ENCODE measurements around the gene GMCL2. TPM values are rescaled to one million over a fixed set of nuclear protein-coding genes. Genes with fewer than 3 reads are reported as not detected.

GMCL2 gene
- total and polyA plus RNA-seq, 9 donors = not detected

GRCh38 chr5:178207183-178207916 lies 20.2 kb upstream of the GMCL2 start:
- H3K27me3 ChIP-seq = no peaks in the 10 kb centered on the region
- TF ChIP-seq EP300 (IDR thresholded peaks at IDR 0.05) (no peak), CTCF (IDR thresholded peaks at IDR 0.05) (no peak), POLR2A (IDR thresholded peaks at IDR 0.05) (no peak)
- no peak overlapping the region for H3K4me3 ChIP-seq
- intact Hi-C loops (cut with DNase I) = no loop called here
- no peaks in the 10 kb centered on the region for H3K36me3 ChIP-seq
- DNase-seq = no peak
- no peaks in the 10 kb centered on the region for H3K9me3 ChIP-seq
- WGBS, 3 donors = 23 to 32% (median 29%) methylated on average over 5 of the region's 5 CpGs
- no peak overlapping the region for H3K27ac ChIP-seq
- peaks cover 10% of the 10 kb centered on the region for H3K4me1 ChIP-seq (ENCODE audit: insufficient read depth)

GRCh38 chr5:178206166-178207101 lies 19.3 kb upstream of the GMCL2 start:
- TF ChIP-seq CTCF (IDR thresholded peaks at IDR 0.05) (no peak), EP300 (IDR thresholded peaks at IDR 0.05) (no peak), POLR2A (IDR thresholded peaks at IDR 0.05) (no peak)
- intact Hi-C loops (cut with DNase I) = no loop called here
- no peaks in the 10 kb centered on the region for H3K36me3 ChIP-seq
- no peaks in the 10 kb centered on the region for H3K9me3 ChIP-seq
- WGBS, 3 donors = 23 to 35% (median 27%) methylated on average over 12 of the region's 12 CpGs
- H3K4me3 ChIP-seq = no peak overlapping the region
- H3K4me1 ChIP-seq (ENCODE audit: insufficient read depth) = peaks cover 10% of the 10 kb centered on the region
- H3K27me3 ChIP-seq = no peaks in the 10 kb centered on the region
- DNase-seq = no peak
- no peak overlapping the region for H3K27ac ChIP-seq

GRCh38 chr5:178205749-178206047 lies 18.5 kb upstream of the GMCL2 start:
- Histone ChIP-seq H3K4me3 (peak overlapping the region; percentile 61), H3K27me3 (no peaks in the 10 kb centered on the region), H3K27ac (peak overlapping the region in 1 of 2 donors; percentile 92), H3K9me3 (no peaks in the 10 kb centered on the region), H3K36me3 (no peaks in the 10 kb centered on the region), H3K4me1 (ENCODE audit: insufficient read depth) (peaks cover 10% of the 10 kb centered on the region)
- no peak for DNase-seq
- TF ChIP-seq POLR2A (IDR thresholded peaks at IDR 0.05) = no peak
- TF ChIP-seq CTCF (IDR thresholded peaks at IDR 0.05) = no peak
- TF ChIP-seq EP300 (IDR thresholded peaks at IDR 0.05) = no peak
- intact Hi-C loops (cut with DNase I) = no loop called here
- WGBS, 3 donors = 4% methylated on average over 5 of the region's 5 CpGs

GRCh38 chr5:178204935-178205748 lies 18.0 kb upstream of the GMCL2 start:
- Histone ChIP-seq H3K27me3 (no peaks in the 10 kb centered on the region), H3K36me3 (no peaks in the 10 kb centered on the region), H3K4me3 (peak overlapping the region; percentile 61), H3K27ac (peak overlapping the region; percentile 85 to 92), H3K9me3 (no peaks in the 10 kb centered on the region), H3K4me1 (ENCODE audit: insufficient read depth) (peaks cover 10% of the 10 kb centered on the region)
- no peak for TF ChIP-seq POLR2A (IDR thresholded peaks at IDR 0.05)
- 1% methylated on average over 79 to 90 of the region's 90 CpGs for WGBS, 3 donors
- peak; percentile 73 to 84 (median 75) for DNase-seq
- intact Hi-C loops (cut with DNase I) = no loop called here

All from ovary (tissue), 9 donors.